Sigmoid colon (tissue), 7 donors: ENCODE measurements around the gene SLC31A1. TPM values are rescaled to one million over a fixed set of nuclear protein-coding genes. Genes with fewer than 3 reads are reported as not detected.
"Not testable (repeated sequence)": the region's sequence is repeated elsewhere in the genome, so short reads cannot be mapped to it uniquely, and the experiment has no call there.

Experiments
- DNase-seq: peaks from one replicate; pipeline ENCODE4 v3.0.0-alpha.2; 2019
- H3K27ac ChIP-seq, 4 donors: fragments of 200-600 bp; sonication (generic); one replicate each; pipeline ENCODE4 v1.5.1; 2016 to 2019; ENCODE audit warnings: mild to moderate bottlenecking in 1 of 4
- H3K27me3 ChIP-seq, 3 donors: fragments of 200-600 bp; sonication (generic); one replicate each; pipeline ENCODE4 v1.5.1; 2019; ENCODE audit warnings: mild to moderate bottlenecking in 1 of 3
- H3K36me3 ChIP-seq, 4 donors: fragments of 200-600 bp; sonication (generic); one replicate each; pipeline ENCODE4 v1.5.1; 2016 to 2019
- H3K4me1 ChIP-seq, 4 donors: fragments of 200-600 bp; sonication (generic); one replicate each; pipeline ENCODE4 v1.5.1; 2017 to 2019
- H3K4me3 ChIP-seq, 4 donors: fragments of 200-600 bp; sonication (generic); one replicate each; pipeline ENCODE4 v1.5.1; 2017 to 2019; ENCODE audit warnings: mild to moderate bottlenecking in 2 of 4, moderate library complexity in 1 of 4
- H3K9me3 ChIP-seq, 4 donors: fragments of 200-600 bp in 3 of 4; sonication (generic) in 3 of 4; one replicate each; pipeline versions ENCODE4 v1.5.1 to v1.6.1; 2013 to 2019
- EP300 ChIP-seq, 4 donors: sonication (generic); formaldehyde crosslinking; IDR thresholded peaks; one replicate each; pipeline ENCODE4 v1.6.1; 2017; ENCODE audit warnings: antibody characterized with exemption in 4 of 4
- POLR2A ChIP-seq, 2 donors: fragments of 450-650 bp; IDR thresholded peaks; one replicate each; pipeline ENCODE4 v1.6.1; 2016; ENCODE audit warnings: antibody characterized with exemption in 2 of 2, mild to moderate bottlenecking in 2 of 2, moderate library complexity in 2 of 2
- POLR2AphosphoS5 ChIP-seq, 4 donors: sonication (generic); formaldehyde crosslinking; IDR thresholded peaks; one replicate each; pipeline ENCODE4 v1.6.1; 2017; ENCODE audit warnings: antibody characterized with exemption in 4 of 4
- WGBS, 2 donors: extraction: QIAGEN DNeasy Blood & Tissue Kit; methylation state at CpG; one replicate each; pipeline ENCODE4 v1.1.7; 2013; 5-methylcytosine and 5-hydroxymethylcytosine counted together
- intact Hi-C: fragments of 100-400 bp; cut with DNase I; formaldehyde crosslinking; loops from one replicate; pipeline ENCODE4 v1.15.1; 2023
- polyA plus RNA-seq, 3 donors: library from polyadenylated mRNA; stranded (reverse); fragments of 200-250 nt; gene quantifications; one replicate each; pipeline ENCODE4 v1.2.3, GENCODE V29; 2013
- total RNA-seq, 4 donors: library from RNA; depleted of rRNA; stranded (reverse); fragments of >200 nt; gene quantifications; one replicate each; pipeline ENCODE4 v1.1.0, GENCODE V29; 2016
- TF ChIP-seq, protein P1 (sequence below), 4 experiments: fragments of 450-650 bp in 3 of 4; fragments of 200-600 bp in 1 of 4; IDR thresholded peaks; one replicate each; pipeline ENCODE4 v1.5.1; 2016 to 2019; ENCODE audit warnings: antibody characterized with exemption in 4 of 4, mild to moderate bottlenecking in 3 of 4, moderate library complexity in 2 of 4
- donor health status: healthy with polysubstance abuse.
- donor health status: Bipolar disorder and iron deficiency.
- donor health status: healthy.

The SLC31A1 gene
- total and polyA plus RNA-seq, 7 donors: 4.2 to 28.0 (median 9.1) TPM

- Histone ChIP-seq H3K36me3 (no peaks in the 10 kb centered on the region), H3K27me3 (no peaks in the 10 kb centered on the region), H3K27ac (no peak overlapping the region), H3K4me3 (no peak overlapping the region), H3K9me3 (no peaks in the 10 kb centered on the region), H3K4me1 (peaks cover 0 to 5% (median 0%) of the 10 kb centered on the region in 4 donors)
- intact Hi-C loops: no loop called here
- no peak for TF ChIP-seq POLR2A (IDR thresholded peaks at IDR 0.05)
- TF ChIP-seq POLR2AphosphoS5 (IDR thresholded peaks at IDR 0.05): no peak
- TF ChIP-seq, protein P1, sequence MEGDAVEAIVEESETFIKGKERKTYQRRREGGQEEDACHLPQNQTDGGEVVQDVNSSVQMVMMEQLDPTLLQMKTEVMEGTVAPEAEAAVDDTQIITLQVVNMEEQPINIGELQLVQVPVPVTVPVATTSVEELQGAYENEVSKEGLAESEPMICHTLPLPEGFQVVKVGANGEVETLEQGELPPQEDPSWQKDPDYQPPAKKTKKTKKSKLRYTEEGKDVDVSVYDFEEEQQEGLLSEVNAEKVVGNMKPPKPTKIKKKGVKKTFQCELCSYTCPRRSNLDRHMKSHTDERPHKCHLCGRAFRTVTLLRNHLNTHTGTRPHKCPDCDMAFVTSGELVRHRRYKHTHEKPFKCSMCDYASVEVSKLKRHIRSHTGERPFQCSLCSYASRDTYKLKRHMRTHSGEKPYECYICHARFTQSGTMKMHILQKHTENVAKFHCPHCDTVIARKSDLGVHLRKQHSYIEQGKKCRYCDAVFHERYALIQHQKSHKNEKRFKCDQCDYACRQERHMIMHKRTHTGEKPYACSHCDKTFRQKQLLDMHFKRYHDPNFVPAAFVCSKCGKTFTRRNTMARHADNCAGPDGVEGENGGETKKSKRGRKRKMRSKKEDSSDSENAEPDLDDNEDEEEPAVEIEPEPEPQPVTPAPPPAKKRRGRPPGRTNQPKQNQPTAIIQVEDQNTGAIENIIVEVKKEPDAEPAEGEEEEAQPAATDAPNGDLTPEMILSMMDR (IDR thresholded peaks at IDR 0.05): no peak
- no peak for TF ChIP-seq EP300 (IDR thresholded peaks at IDR 0.05)
- WGBS, 2 donors: 63 to 66% methylated on average over 3 of the region's 3 CpGs
- no peak for DNase-seq
These were observed 6.9 kb downstream of the SLC31A1 start for GRCh38 chr9:113228130-113228665.

- TF ChIP-seq, protein P1 (IDR thresholded peaks at IDR 0.05): no peak
- no peak for TF ChIP-seq POLR2A (IDR thresholded peaks at IDR 0.05)
These were observed 10.4 kb downstream of the SLC31A1 start for GRCh38 chr9:113231701-113232100.

GRCh38 chr9:113235701-113236255 is 14.4 kb downstream of the SLC31A1 start:
- intact Hi-C loops, H3K9me3 ChIP-seq, H3K27me3 ChIP-seq, DNase-seq, H3K36me3 ChIP-seq, H3K4me3 ChIP-seq, H3K4me1 ChIP-seq, H3K27ac ChIP-seq: not testable (repeated sequence)
- 91% methylated on average over 10 of the region's 10 CpGs for whole genome bisulfite sequencing, 2 donors

More at GRCh38 chr9:113231701-113232100, 10.4 kb downstream of the SLC31A1 start:
- Histone ChIP-seq H3K9me3 (no peaks in the 10 kb centered on the region), H3K4me3 (no peak overlapping the region), H3K36me3 (no peaks in the 10 kb centered on the region), H3K27ac (no peak overlapping the region), H3K4me1 (no peaks in the 10 kb centered on the region), H3K27me3 (no peaks in the 10 kb centered on the region)
- intact Hi-C loops: no loop called here
- DNase-seq: no peak
- 94 to 98% methylated on average over 2 of the region's 2 CpGs for WGBS, 2 donors

GRCh38 chr9:113237026-113237425 is 15.7 kb downstream of the SLC31A1 start:
- H3K4me1 ChIP-seq: no peaks in the 10 kb centered on the region
- no peak for DNase-seq
- H3K27me3 ChIP-seq: no peaks in the 10 kb centered on the region
- no peaks in the 10 kb centered on the region for H3K9me3 ChIP-seq
- H3K4me3 ChIP-seq: no peak overlapping the region
- no peaks in the 10 kb centered on the region for H3K36me3 ChIP-seq
- 94 to 95% methylated on average over 4 of the region's 4 CpGs for WGBS, 2 donors
- TF ChIP-seq, protein P1 (IDR thresholded peaks at IDR 0.05): no peak
- TF ChIP-seq EP300 (IDR thresholded peaks at IDR 0.05): no peak
- H3K27ac ChIP-seq: no peak overlapping the region
- intact Hi-C loops: no loop called here

GRCh38 chr9:113238202-113238858 is 17.0 kb downstream of the SLC31A1 start:
- TF ChIP-seq, protein P1 (IDR thresholded peaks at IDR 0.05): no peak
- TF ChIP-seq POLR2AphosphoS5 (IDR thresholded peaks at IDR 0.05) (no peak), EP300 (IDR thresholded peaks at IDR 0.05) (no peak), POLR2A (IDR thresholded peaks at IDR 0.05) (no peak)
- H3K27ac ChIP-seq: no peak overlapping the region
- no peaks in the 10 kb centered on the region for H3K9me3 ChIP-seq
- 93 to 94% methylated on average over 10 of the region's 10 CpGs for WGBS, 2 donors
- no peaks in the 10 kb centered on the region for H3K36me3 ChIP-seq
- no peak overlapping the region for H3K4me3 ChIP-seq
- no peaks in the 10 kb centered on the region for H3K4me1 ChIP-seq
- no peak for DNase-seq
- intact Hi-C loops: no loop called here
- H3K27me3 ChIP-seq: no peaks in the 10 kb centered on the region
